Esophagus squamous epithelium (tissue), 5 donors: ENCODE results near the gene METRN. TPM values are rescaled to one million over a fixed set of nuclear protein-coding genes. Genes with fewer than 3 reads are reported as not detected.

Experiments used
- DNase-seq: peaks from one replicate; lab custom pipeline; 2025; lab: John Stamatoyannopoulos, UW
- H3K27ac ChIP-seq, 4 donors: fragments of 200-600 bp; sonication (generic); one replicate each; pipeline ENCODE4 v1.5.1; 2016 to 2019; ENCODE audit warnings: mild to moderate bottlenecking in 1 of 4
- H3K27me3 ChIP-seq, 4 donors: fragments of 200-600 bp; sonication (generic); 1 replicate in 3 of 4; 2 replicates in 1 of 4; pipeline versions ENCODE4 v1.5.1 to v1.6.0; 2017 to 2021; ENCODE audit warnings: antibody characterized with exemption in 1 of 4
- H3K36me3 ChIP-seq, 3 donors: fragments of 200-600 bp; sonication (generic); one replicate each; pipeline ENCODE4 v1.5.1; 2016 to 2019
- H3K4me1 ChIP-seq, 3 donors: fragments of 200-600 bp; sonication (generic); one replicate each; pipeline ENCODE4 v1.5.1; 2017 to 2019
- H3K4me3 ChIP-seq, 4 donors: fragments of 200-600 bp; sonication (generic); 1 replicate in 3 of 4; 2 replicates in 1 of 4; pipeline ENCODE4 v1.5.1; 2016 to 2019; ENCODE audit warnings: mild to moderate bottlenecking in 2 of 4, moderate library complexity in 1 of 4
- H3K9me3 ChIP-seq, 3 donors: fragments of 200-600 bp; sonication (generic); one replicate each; pipeline ENCODE4 v1.5.1; 2016 to 2019
- CTCF ChIP-seq, 6 experiments: fragments of 450-650 bp in 4 of 6; fragments of 200-600 bp in 2 of 6; sonication (generic) in 2 of 6; IDR thresholded peaks; one replicate each; pipeline ENCODE4 v1.5.1; 2016 to 2019; ENCODE audit warnings: antibody characterized with exemption in 6 of 6, mild to moderate bottlenecking in 4 of 6, moderate library complexity in 4 of 6
- POLR2A ChIP-seq, 4 donors: fragments of 450-650 bp; IDR thresholded peaks; one replicate each; pipeline ENCODE4 v1.6.1; 2017; ENCODE audit warnings: antibody characterized with exemption in 4 of 4, mild to moderate bottlenecking in 4 of 4, moderate library complexity in 3 of 4
- WGBS, 2 donors: methylation state at CpG; one replicate each; pipeline ENCODE4 v1.1.5; 2018; 5-methylcytosine and 5-hydroxymethylcytosine counted together
- intact Hi-C: fragments of 100-400 bp; cut with DNase I; formaldehyde crosslinking; loops from one replicate; pipeline ENCODE4 v1.15.0; 2022
- total RNA-seq, 4 donors: library from RNA; depleted of rRNA; stranded (reverse); fragments of >200 nt; gene quantifications; one replicate each; pipeline ENCODE4 v1.1.0, GENCODE V29; 2016
- donor health status: DM: yes; HTN: yes; CAD: no.

METRN gene
- total RNA-seq, 4 donors from 2014 or later, result 4.2 to 12.7 (median 8.8) TPM

GRCh38 chr16:722835-723633 is 8.1 kb downstream of the METRN start:
- H3K27ac ChIP-seq, result no peak overlapping the region
- intact Hi-C loops, result no loop called here
- no peak for DNase-seq
- TF ChIP-seq POLR2A (IDR thresholded peaks at IDR 0.05) (no peak), CTCF (IDR thresholded peaks at IDR 0.05) (no peak)
- H3K4me1 ChIP-seq, result peaks cover 32 to 58% (median 35%) of the 10 kb centered on the region in 3 donors
- no peaks in the 10 kb centered on the region for H3K9me3 ChIP-seq
- no peak overlapping the region for H3K4me3 ChIP-seq
- peaks cover 0 to 38% (median 1%) of the 10 kb centered on the region in 4 donors for H3K27me3 ChIP-seq
- no peaks in the 10 kb centered on the region for H3K36me3 ChIP-seq
- 81% methylated on average over 6 of the region's 24 CpGs; no CpG with 5 or more reads in 1 of the 2 donors for WGBS, 2 donors

- Histone ChIP-seq H3K4me3 (no peak overlapping the region), H3K27me3 (peaks cover 0 to 41% (median 1%) of the 10 kb centered on the region in 4 donors), H3K36me3 (no peaks in the 10 kb centered on the region), H3K9me3 (no peaks in the 10 kb centered on the region), H3K27ac (no peak overlapping the region), H3K4me1 (peaks cover 39 to 65% (median 42%) of the 10 kb centered on the region in 3 donors)
- WGBS, 2 donors, result 60 to 73% methylated on average over 1 to 2 of the region's 9 CpGs
- intact Hi-C loops, result no loop called here
- TF ChIP-seq CTCF (IDR thresholded peaks at IDR 0.05), result no peak
- no peak for DNase-seq
These were observed 8.8 kb downstream of the METRN start for GRCh38 chr16:723695-724094.

GRCh38 chr16:724188-725040 is 9.5 kb downstream of the METRN start:
- H3K9me3 ChIP-seq, result no peaks in the 10 kb centered on the region
- intact Hi-C loops, result no loop called here
- H3K4me3 ChIP-seq, result no peak overlapping the region
- H3K4me1 ChIP-seq, result peaks cover 41 to 65% (median 45%) of the 10 kb centered on the region in 3 donors
- no peak for DNase-seq
- H3K36me3 ChIP-seq, result no peaks in the 10 kb centered on the region
- peaks cover 0 to 48% (median 1%) of the 10 kb centered on the region in 4 donors for H3K27me3 ChIP-seq
- no peak overlapping the region for H3K27ac ChIP-seq
- TF ChIP-seq POLR2A (IDR thresholded peaks at IDR 0.05) (no peak), CTCF (IDR thresholded peaks at IDR 0.05) (no peak)
- WGBS, 2 donors, result 40% methylated on average over 1 to 5 of the region's 29 CpGs

GRCh38 chr16:725041-725376 is 10.1 kb downstream of the METRN start:
- Histone ChIP-seq H3K27ac (no peak overlapping the region), H3K36me3 (no peaks in the 10 kb centered on the region), H3K4me1 (peaks cover 37 to 59% (median 43%) of the 10 kb centered on the region in 3 donors), H3K9me3 (no peaks in the 10 kb centered on the region), H3K27me3 (peaks cover 0 to 49% (median 1%) of the 10 kb centered on the region in 4 donors), H3K4me3 (no peak overlapping the region)
- whole genome bisulfite sequencing, 2 donors, result 64 to 68% methylated on average over 5 to 6 of the region's 7 CpGs
- no peak for DNase-seq
- intact Hi-C loops, result no loop called here
- no peak for TF ChIP-seq CTCF (IDR thresholded peaks at IDR 0.05)
- TF ChIP-seq POLR2A (IDR thresholded peaks at IDR 0.05), result no peak
